Kidney (tissue), 14 donors: ENCODE results near the gene ACADM. TPM values are rescaled to one million over a fixed set of nuclear protein-coding genes. Genes with fewer than 3 reads are reported as not detected.
A peak's percentile ranks its signal among the peaks of the same experiment; 100 is the strongest.
"Not testable (repeated sequence)": the region's sequence is repeated elsewhere in the genome, so short reads cannot be mapped to it uniquely, and the experiment has no call there.

Source experiments
- DNase-seq, 5 donors: peaks; one replicate each; pipeline ENCODE4 v3.0.0-alpha.2; 2013 to 2020
- FAIRE-seq: peaks from 2 replicates; lab custom pipeline; 2012; peaks lifted over from hg19 to GRCh38; lab: Jason Lieb, UNC
- H3K27ac ChIP-seq, 2 donors: one replicate each; pipeline ENCODE4 v1.7.0; 2013; ENCODE audit warnings: low read depth in 2 of 2, low read length in 2 of 2, inconsistent platforms in 1 of 2
- H3K27me3 ChIP-seq: one replicate; pipeline ENCODE4 v1.7.1; 2013; ENCODE audit warnings: low read length, inconsistent platforms; ENCODE audit not compliant: control insufficient read depth, insufficient read depth
- H3K36me3 ChIP-seq, 3 donors: one replicate each; pipeline versions ENCODE4 v1.7.0 to v1.7.1; 2013; ENCODE audit warnings: low read length in 3 of 3, control low read depth in 1 of 3, inconsistent platforms in 1 of 3; ENCODE audit not compliant: insufficient read depth in 3 of 3, control insufficient read depth in 2 of 3
- H3K4me1 ChIP-seq, 3 donors: one replicate each; pipeline versions ENCODE4 v1.7.0 to v1.7.1; 2013; ENCODE audit warnings: low read length in 3 of 3, inconsistent platforms in 1 of 3, low read depth in 1 of 3; ENCODE audit not compliant: control insufficient read depth in 2 of 3, insufficient read depth in 2 of 3
- H3K4me3 ChIP-seq, 3 donors: one replicate each; pipeline versions ENCODE4 v1.7.0 to v1.8.1; 2013; ENCODE audit warnings: low read length in 3 of 3, control low read depth in 1 of 3, inconsistent platforms in 1 of 3
- H3K9ac ChIP-seq, 3 donors: one replicate each; pipeline versions ENCODE4 v1.7.0 to v1.7.1; 2013; ENCODE audit warnings: low read length in 3 of 3, control low read depth in 1 of 3, inconsistent platforms in 1 of 3
- H3K9me3 ChIP-seq, 3 donors: one replicate each; pipeline versions ENCODE4 v1.7.0 to v1.7.1; 2013; ENCODE audit warnings: low read length in 3 of 3, control low read depth in 1 of 3, inconsistent platforms in 1 of 3; ENCODE audit not compliant: control insufficient read depth in 2 of 3, insufficient read depth in 1 of 3
- intact Hi-C: fragments of 100-400 bp; cut with DNase I; formaldehyde crosslinking; loops from one replicate; pipeline ENCODE4 v1.11.1; 2022
- polyA plus RNA-seq: library from polyadenylated mRNA; stranded (reverse); fragments of 350-450 nt; fragmentation: Illumina TruSeq; extraction: RNeasy Lipid Tissue Mini Kit (QIAGEN cat#74804); gene quantifications from one replicate; pipeline ENCODE4 v1.2.3, GENCODE V29; 2014; ENCODE audit warnings: low read depth, low replicate concordance; ENCODE audit not compliant: insufficient read depth
- total RNA-seq: library from RNA; stranded (reverse); fragmentation: NEBNext Ultra II Directional; extraction: Animal tissue kit (Norgen Biotek cat#: 25700); gene quantifications from one replicate; pipeline ENCODE4 v1.2.1, GENCODE V29; 2021
- TF ChIP-seq, protein P1 (sequence below): IDR thresholded peaks from 3 replicates; pipeline ENCODE4 v1.5.1; 2012; ENCODE audit warnings: mild to moderate bottlenecking, moderate library complexity, borderline replicate concordance; ENCODE audit not compliant: insufficient read depth; ENCODE audit errors: extremely low read depth
- donor health status: control.
- donor health status: control.
- donor health status: control.
- donor health status: control.
- donor health status: control.
- donor health status: DM: yes; HTN: yes; CAD: no.
- donor health status: Normal renal cell carcinoma (clear cell type).

Gene ACADM
- total and polyA plus RNA-seq, 2 donors from 2014 or later: 52.1 to 196 TPM

DNA sequence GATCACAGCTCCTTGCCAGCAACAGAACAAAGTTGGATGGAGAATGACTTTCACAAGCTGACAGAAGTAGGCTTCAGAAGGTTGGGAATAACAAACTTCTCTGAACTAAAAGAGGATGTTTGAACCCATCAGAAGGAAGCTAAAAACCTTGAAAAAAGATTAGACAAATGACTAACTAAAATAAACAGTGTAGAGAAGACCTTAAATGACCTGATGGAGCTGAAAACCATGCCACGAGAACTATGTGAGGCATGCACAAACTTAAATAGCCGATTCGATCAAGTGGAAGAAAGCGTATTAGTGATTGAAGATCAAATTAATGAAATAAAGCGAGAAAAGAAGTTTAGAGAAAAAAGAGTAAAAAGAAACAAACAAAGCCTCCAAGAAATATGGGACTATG lies 54.2 kb downstream of the ACADM start:
- DNase-seq, FAIRE-seq, H3K27ac ChIP-seq, H3K9me3 ChIP-seq, H3K4me1 ChIP-seq, intact Hi-C loops, H3K4me3 ChIP-seq, H3K36me3 ChIP-seq, H3K9ac ChIP-seq, H3K27me3 ChIP-seq: not testable (repeated sequence)

DNA sequence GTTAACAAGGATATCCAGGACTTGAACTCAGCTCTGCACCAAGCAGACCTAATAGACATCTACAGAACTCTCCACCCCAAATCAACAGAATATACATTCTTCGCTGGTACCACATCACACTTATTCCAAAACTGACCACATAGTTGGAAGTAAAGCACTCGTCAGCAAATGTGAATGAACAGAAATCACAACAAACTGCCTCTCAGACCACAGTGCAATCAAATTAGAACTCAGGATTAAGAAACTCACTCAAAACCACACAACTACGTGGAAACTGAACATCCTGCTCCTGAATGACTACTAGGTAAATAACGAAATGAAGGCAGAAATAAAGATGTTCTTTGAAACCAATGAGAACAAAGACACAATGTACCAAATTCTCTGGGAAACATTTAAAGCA lies 55.7 kb downstream of the ACADM start:
- H3K9me3 ChIP-seq, H3K9ac ChIP-seq, intact Hi-C loops, H3K4me3 ChIP-seq, DNase-seq, H3K36me3 ChIP-seq, H3K27me3 ChIP-seq, H3K27ac ChIP-seq, FAIRE-seq, H3K4me1 ChIP-seq: not testable (repeated sequence)

DNA sequence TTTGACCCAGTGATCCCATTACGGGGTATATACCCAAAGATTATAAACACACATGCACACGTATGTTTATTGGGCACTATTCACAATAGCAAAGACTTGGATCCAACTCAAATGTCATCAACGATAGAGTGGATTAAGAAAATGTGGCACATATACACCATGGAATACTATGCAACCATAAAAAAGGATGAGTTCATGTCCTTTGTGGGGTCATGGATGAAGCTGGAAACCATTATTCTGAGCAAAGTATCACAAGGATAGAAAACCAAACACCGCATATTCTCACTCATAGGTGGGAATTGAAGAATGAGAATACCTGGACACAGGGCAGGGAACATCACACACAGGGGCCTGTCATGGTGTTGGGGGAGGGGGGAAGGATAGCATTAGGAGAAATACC lies 59.4 kb downstream of the ACADM start:
- H3K9me3 ChIP-seq, H3K27me3 ChIP-seq, H3K4me1 ChIP-seq, DNase-seq, H3K4me3 ChIP-seq, H3K36me3 ChIP-seq, intact Hi-C loops, H3K27ac ChIP-seq, FAIRE-seq, H3K9ac ChIP-seq: not testable (repeated sequence)

DNA sequence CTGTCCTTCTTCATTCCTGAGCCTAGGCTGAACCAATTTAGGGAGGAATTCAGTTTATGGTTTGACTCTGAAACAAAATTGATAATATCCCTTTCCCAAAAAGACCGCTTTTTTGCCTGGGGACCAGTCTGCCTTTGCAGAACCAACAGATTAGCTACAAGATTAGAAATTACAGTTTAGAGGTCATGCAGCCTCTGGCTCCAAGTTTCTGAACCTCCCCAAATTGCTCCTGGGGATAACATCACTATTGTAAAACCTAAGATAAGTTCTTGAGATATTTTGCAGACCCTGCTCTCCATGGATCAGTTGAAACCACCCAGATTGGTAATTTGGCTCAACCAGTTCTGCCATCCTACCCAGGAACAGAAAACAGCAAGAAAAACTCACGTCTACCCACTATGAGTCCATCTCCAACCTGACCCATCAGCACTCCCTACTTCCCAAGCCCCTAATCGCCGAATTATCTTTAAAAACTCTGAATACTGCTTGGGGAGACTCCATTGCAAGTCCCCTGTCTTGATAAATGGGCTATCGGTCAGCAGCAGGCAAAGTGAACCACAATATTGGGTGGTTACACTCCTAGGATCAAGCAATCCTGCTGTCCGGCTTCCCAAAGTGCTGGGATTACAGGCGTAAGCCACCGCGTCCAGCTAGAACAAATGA lies 60.9 kb downstream of the ACADM start:
- Histone ChIP-seq H3K4me1 (peaks cover 0 to 8% (median 7%) of the 10 kb centered on the region in 3 donors), H3K36me3 (no peaks in the 10 kb centered on the region), H3K9ac (peak overlapping the region; percentile 5 to 100 (median 70)), H3K27ac (peak overlapping the region; percentile 11 to 59), H3K9me3 (no peaks in the 10 kb centered on the region), H3K4me3 (peak overlapping the region; percentile 66 to 100 (median 100)), H3K27me3 (no peaks in the 10 kb centered on the region)
- intact Hi-C loops: no loop called here
- FAIRE-seq (no peak), DNase-seq (no peak)
- TF ChIP-seq, protein P1, sequence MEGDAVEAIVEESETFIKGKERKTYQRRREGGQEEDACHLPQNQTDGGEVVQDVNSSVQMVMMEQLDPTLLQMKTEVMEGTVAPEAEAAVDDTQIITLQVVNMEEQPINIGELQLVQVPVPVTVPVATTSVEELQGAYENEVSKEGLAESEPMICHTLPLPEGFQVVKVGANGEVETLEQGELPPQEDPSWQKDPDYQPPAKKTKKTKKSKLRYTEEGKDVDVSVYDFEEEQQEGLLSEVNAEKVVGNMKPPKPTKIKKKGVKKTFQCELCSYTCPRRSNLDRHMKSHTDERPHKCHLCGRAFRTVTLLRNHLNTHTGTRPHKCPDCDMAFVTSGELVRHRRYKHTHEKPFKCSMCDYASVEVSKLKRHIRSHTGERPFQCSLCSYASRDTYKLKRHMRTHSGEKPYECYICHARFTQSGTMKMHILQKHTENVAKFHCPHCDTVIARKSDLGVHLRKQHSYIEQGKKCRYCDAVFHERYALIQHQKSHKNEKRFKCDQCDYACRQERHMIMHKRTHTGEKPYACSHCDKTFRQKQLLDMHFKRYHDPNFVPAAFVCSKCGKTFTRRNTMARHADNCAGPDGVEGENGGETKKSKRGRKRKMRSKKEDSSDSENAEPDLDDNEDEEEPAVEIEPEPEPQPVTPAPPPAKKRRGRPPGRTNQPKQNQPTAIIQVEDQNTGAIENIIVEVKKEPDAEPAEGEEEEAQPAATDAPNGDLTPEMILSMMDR: no peak

DNA sequence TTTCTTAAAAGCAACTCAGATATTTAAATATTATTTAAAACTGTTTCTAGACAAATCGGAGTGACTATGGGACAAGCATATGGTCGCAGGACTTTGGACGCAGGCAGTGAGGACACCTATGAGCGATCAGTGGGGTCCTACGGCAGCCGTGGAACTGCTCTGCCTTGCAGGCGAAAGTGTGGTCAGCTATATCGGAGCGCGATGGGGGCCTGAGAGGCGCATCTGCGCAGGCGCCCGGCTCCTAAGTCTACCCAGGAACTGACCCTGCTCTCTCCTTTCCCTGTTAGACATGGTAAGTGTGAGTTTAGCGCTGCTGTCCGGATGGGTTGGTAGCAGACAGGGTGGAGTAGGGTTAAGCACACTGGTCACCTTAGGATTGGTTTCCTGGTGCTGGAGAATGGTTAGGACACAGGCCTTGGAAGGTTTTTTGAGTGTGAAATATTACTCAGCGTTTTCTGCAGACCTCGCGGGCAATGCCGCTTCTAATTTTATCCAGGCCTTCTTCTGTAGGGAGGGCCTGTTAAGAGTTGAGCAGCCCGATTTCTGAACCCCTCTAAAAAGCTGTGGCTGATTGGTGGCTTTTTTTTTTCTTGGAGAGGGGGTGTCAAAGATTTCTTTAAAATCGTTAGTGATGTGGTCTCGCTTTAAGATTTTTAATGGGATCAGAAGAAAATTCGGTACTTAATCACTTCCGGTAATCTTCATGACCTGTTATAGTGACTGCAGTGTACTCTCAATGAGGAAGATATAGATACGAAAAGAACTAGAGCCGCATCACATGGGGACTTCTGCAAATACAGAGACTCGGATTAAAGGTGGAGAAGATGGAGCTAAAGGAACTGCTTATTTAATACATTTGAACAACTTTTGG lies 61.7 kb downstream of the ACADM start, which contains the start of gene RABGGTB:
Gene RABGGTB (plus strand): TSS at position 274 of the 871 bp plus-strand sequence. CDS start 16 bp downstream, at position 290.
- peaks cover 0 to 2% (median 0%) of the 10 kb centered on the region in 3 donors for H3K36me3 ChIP-seq
- intact Hi-C loops: no loop called here
- DNase-seq (peak; percentile 95 to 99 (median 97)), FAIRE-seq (peak; percentile 41)
- TF ChIP-seq, protein P1: peak; percentile 6
- peak within 1 kb of the TSS; percentile 66 to 100 (median 100) for H3K4me3 ChIP-seq
- H3K27me3 ChIP-seq: no peaks in the 10 kb centered on the region
- peak within 1 kb of the TSS; percentile 82 to 100 (median 95) for H3K9ac ChIP-seq
- peak within 1 kb of the TSS; percentile 59 to 82 for H3K27ac ChIP-seq
- H3K9me3 ChIP-seq: no peaks in the 10 kb centered on the region
- peaks cover 0 to 8% (median 7%) of the 10 kb centered on the region in 3 donors for H3K4me1 ChIP-seq
